IPS-20b (cell line): Measurements from ENCODE around the gene ITGB8.

Source experiments
- H3K27ac ChIP-seq: one replicate; pipeline ENCODE4 v1.5.1; 2013; ENCODE audit warnings: low read length
- H3K27me3 ChIP-seq: 2 replicates; pipeline ENCODE4 v1.6.1; 2013; ENCODE audit warnings: mild to moderate bottlenecking, low read length, inconsistent platforms; ENCODE audit not compliant: insufficient read depth
- H3K36me3 ChIP-seq: 2 replicates; pipeline ENCODE4 v1.6.1; 2013; ENCODE audit warnings: low read depth, mild to moderate bottlenecking, inconsistent platforms, low read length, moderate library complexity; ENCODE audit not compliant: insufficient read depth
- H3K4me1 ChIP-seq: 2 replicates; pipeline ENCODE4 v1.6.1; 2013; ENCODE audit warnings: mild to moderate bottlenecking, control low read depth, inconsistent platforms, low read length, moderate library complexity; ENCODE audit not compliant: insufficient read depth
- H3K4me3 ChIP-seq: 2 replicates; pipeline ENCODE4 v1.5.1; 2013; ENCODE audit warnings: mild to moderate bottlenecking, low read length, inconsistent platforms
- H3K9ac ChIP-seq: 2 replicates; pipeline ENCODE4 v1.6.1; 2013; ENCODE audit warnings: low read depth, mild to moderate bottlenecking, inconsistent platforms, low read length, moderate library complexity
- H3K9me3 ChIP-seq: 2 replicates; pipeline ENCODE4 v1.6.1; 2013; ENCODE audit warnings: mild to moderate bottlenecking, low read depth, low read length, inconsistent platforms; ENCODE audit not compliant: insufficient read depth

The ITGB8 gene

DNA sequence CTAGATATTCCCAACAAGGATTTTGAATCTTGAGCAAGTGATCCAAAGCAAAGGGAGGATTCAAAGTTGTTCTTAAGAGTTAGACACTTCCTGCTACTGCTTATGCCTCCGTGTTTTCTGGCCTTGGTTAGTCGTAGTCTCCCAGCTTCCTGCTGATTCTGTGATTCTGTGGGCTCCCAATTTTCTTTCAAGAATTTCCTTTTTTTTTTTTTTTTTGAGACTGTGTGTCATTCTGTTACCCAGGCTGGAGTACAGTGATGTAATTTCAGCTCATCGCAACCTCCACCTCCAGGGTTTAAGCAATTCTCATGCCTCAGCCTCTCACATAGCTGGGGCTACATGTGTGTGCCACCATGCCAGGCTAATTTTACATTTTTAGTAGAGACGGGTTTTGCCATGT is 4.4 kb upstream of the ITGB8 start:
- peaks cover 8% of the 10 kb centered on the region; the same call in 1 of the 2 replicates for H3K4me1 ChIP-seq
- H3K36me3 ChIP-seq, result no peaks in the 10 kb centered on the region
- no peak overlapping the region for H3K27ac ChIP-seq
- no peak overlapping the region for H3K9ac ChIP-seq
- H3K27me3 ChIP-seq, result no peaks in the 10 kb centered on the region
- H3K9me3 ChIP-seq, result no peaks in the 10 kb centered on the region
- H3K4me3 ChIP-seq, result no peak overlapping the region

DNA sequence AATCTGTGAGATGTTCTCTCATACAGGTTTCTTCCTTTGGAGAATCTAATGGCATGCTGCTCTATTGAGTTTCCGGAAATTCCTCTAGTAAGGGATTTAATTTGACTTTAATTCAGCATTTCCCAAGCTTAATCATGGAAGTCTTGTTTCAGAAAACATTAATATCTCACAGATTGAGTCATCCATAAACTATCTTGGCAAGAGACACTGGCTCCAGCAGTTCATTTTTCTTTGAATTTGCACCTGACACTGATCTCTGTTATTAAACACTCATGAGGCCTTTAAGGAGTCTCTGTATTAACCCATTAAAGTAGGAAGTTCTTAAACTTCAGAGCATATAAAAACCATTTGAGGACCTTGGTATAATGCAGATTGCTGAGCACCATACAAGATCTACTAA is 3.6 kb upstream of the ITGB8 start:
- Histone ChIP-seq H3K9ac (no peak overlapping the region), H3K27ac (no peak overlapping the region), H3K4me1 (peaks cover 10% of the 10 kb centered on the region; the same call in 1 of the 2 replicates), H3K9me3 (no peaks in the 10 kb centered on the region), H3K27me3 (peaks cover 5% of the 10 kb centered on the region), H3K4me3 (no peak overlapping the region), H3K36me3 (no peaks in the 10 kb centered on the region)

DNA sequence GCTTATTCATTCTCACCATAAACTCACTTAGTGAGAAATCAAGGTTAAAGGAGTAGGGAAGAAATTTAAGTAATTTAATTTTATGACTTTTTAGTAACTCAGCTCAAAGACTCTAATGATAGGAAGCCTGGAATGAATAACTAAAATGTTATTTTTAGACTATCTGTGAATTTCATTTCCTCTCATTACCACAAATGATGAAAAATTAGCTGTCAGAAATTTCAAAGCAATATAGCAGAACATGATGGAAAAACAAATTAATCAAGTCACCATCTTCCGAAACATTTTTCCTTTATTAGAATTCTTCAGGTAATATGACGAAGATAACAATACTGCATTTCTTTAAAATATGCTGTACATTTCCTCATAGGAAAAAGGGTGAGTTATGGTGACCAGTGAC is 2.7 kb upstream of the ITGB8 start:
- Histone ChIP-seq H3K9ac (no peak overlapping the region), H3K4me3 (no peak overlapping the region), H3K9me3 (no peaks in the 10 kb centered on the region), H3K27ac (no peak overlapping the region), H3K27me3 (peaks cover 14% of the 10 kb centered on the region), H3K36me3 (no peaks in the 10 kb centered on the region), H3K4me1 (peaks cover 17% of the 10 kb centered on the region; the same call in 1 of the 2 replicates)

DNA sequence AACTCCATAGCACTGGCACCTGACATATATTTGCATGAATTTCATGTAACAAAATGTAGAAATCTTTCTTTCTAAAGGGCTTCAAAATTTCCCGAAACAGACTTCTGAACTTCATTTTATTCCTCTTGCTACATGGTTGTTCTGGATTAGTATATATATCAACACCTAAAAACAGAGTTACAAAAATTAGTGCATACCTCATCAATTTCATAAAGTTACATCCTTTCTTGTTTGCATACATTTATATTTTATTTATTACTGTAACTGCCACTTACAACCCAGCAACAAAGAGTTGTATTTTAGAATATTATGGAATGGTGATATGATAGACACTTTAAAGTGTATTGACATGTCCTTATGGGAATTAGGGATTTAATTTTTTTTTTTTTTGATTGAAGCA is 2.0 kb upstream of the ITGB8 start:
- H3K27ac ChIP-seq, result no peak overlapping the region
- H3K36me3 ChIP-seq, result no peaks in the 10 kb centered on the region
- peak overlapping the region; percentile 90; the same call in 1 of the 2 replicates for H3K9ac ChIP-seq

DNA sequence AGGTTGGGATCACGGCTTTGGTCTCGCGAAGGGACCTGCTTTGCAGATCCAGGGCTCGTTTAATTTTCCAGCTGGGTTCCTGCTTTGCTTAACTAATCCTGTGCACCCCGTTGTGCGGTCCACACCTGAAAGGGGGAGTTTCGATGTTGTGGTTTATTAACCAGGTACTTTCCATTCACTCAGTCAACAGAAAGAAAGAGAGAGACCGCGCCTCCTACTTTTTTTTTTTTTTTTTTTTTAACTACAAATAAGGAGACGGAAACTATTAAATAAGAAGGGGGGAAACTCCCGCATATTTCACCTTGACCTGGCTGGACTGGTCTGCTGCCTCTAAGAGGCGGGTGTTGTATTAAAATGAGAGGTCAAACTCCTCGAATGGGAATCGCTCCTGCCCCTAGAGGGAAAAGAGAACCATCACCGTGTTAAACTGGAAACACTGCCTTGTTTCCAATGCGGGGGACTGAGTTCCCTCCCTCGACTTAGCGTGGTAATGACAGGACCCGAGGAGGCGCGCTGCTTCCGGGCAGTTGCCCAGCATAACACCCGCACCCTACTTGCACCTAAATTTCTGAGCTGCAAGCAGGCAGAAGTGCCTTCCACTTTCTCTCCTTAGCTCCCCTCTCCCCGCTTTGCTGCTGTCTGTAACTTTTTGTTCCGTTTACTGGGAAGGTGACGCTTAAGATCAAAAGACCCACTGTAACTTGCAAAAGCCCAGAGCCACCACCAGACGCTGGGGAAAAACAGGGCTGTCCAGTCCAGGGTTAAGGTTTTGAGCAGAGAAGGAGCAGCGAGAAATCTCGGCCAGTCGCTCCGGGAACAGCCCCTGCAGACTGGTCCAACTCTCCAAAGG is 1.1 kb upstream of the ITGB8 start:
- Histone ChIP-seq H3K4me1 (peaks cover 26% of the 10 kb centered on the region; the same call in 1 of the 2 replicates), H3K27me3 (peaks cover 17% of the 10 kb centered on the region), H3K9me3 (no peaks in the 10 kb centered on the region), H3K27ac (peak overlapping the region; percentile 74), H3K4me3 (peak overlapping the region; percentile 91), H3K9ac (peak overlapping the region; percentile 90), H3K36me3 (no peaks in the 10 kb centered on the region)

More for the DNA sequence above, 2.0 kb upstream of the ITGB8 start:
- Histone ChIP-seq H3K27me3 (peaks cover 17% of the 10 kb centered on the region), H3K9me3 (no peaks in the 10 kb centered on the region), H3K4me1 (peaks cover 23% of the 10 kb centered on the region; the same call in 1 of the 2 replicates), H3K4me3 (peak overlapping the region; percentile 91; the same call in 1 of the 2 replicates)

DNA sequence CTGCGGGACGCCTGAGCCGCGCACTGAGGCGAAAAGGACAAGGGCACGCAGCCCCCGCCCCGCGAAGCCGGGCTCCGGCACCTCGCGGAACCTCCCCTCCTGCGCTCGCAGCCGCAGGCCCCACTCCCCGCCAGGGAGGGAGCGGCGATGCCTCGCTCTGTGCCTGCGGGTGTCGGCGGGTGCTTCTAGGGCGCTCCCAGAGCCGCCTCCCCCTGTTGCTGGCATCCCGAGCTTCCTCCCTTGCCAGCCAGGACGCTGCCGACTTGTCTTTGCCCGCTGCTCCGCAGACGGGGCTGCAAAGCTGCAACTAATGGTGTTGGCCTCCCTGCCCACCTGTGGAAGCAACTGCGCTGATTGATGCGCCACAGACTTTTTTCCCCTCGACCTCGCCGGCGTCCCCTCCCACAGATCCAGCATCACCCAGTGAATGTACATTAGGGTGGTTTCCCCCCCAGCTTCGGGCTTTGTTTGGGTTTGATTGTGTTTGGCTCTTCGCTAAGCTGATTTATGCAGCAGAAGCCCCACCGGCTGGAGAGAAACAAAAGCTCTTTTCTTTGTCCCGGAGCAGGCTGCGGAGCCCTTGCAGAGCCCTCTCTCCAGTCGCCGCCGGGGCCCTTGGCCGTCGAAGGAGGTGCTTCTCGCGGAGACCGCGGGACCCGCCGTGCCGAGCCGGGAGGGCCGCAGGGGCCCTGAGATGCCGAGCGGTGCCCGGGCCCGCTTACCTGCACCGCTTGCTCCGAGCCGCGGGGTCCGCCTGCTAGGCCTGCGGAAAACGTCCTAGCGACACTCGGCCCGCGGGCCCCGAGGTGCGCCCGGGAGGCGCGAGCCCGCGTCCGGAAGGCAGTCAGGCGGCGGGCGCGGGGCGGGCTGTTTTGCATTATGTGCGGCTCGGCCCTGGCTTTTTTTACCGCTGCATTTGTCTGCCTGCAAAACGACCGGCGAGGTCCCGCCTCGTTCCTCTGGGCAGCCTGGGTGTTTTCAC is 519 bp downstream of the ITGB8 start:
- peak overlapping the region; percentile 91 for H3K4me3 ChIP-seq
- peaks cover 17% of the 10 kb centered on the region for H3K27me3 ChIP-seq
- peak overlapping the region; percentile 74 for H3K27ac ChIP-seq
- H3K36me3 ChIP-seq, result no peaks in the 10 kb centered on the region
- H3K9me3 ChIP-seq, result no peaks in the 10 kb centered on the region
- H3K4me1 ChIP-seq, result peaks cover 26% of the 10 kb centered on the region; the same call in 1 of the 2 replicates
- peak overlapping the region; percentile 90 for H3K9ac ChIP-seq

DNA sequence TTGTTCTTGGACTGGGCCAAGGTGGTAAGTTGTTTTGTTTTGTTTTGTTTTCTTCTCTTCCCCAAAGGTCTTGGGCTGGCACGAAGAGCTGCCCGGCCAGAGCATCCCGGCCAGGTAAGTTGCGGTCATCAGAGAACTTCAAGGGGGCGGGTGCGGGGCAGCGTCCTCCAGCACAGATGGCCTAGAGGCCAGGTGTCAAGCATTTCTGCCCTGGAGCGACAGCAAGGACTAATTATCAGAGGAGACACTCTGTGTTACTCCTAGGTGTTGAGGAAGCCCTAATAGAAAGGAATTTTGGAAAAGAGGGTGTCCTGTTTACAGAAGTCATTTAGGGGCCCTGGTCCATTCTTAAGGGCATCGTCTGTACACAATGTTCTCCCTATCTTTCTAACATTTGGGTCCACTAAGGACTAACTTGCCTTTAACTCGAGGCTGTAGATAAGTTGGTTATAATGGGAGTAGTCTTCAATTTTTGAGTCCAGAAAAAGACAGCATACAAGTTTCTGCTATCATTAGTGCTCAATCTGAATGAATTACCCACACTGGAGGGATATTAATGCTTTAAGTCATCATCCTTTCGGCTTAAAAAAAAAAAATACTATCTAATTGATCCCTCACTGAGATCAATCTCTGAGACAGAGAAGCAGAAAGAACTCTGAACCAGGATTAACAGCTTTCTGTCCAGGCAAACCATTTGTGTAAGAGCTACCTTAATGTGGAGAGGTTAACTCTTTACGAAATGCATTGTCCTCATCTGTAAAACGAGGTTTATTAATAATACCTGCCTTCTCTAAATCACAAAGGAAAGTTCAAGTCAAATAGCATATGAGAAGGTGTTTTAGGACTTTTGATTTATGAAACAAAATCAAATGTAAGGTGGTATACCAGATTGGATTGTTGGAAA is 1.5 kb downstream of the ITGB8 start:
- H3K4me1 ChIP-seq, result peaks cover 26% of the 10 kb centered on the region; the same call in 1 of the 2 replicates
- peak overlapping the region; percentile 91 for H3K4me3 ChIP-seq
- no peaks in the 10 kb centered on the region for H3K36me3 ChIP-seq
- H3K27ac ChIP-seq, result peak overlapping the region; percentile 43
- H3K9me3 ChIP-seq, result no peaks in the 10 kb centered on the region
- H3K9ac ChIP-seq, result peak overlapping the region; percentile 90; the same call in 1 of the 2 replicates
- peaks cover 17% of the 10 kb centered on the region for H3K27me3 ChIP-seq

DNA sequence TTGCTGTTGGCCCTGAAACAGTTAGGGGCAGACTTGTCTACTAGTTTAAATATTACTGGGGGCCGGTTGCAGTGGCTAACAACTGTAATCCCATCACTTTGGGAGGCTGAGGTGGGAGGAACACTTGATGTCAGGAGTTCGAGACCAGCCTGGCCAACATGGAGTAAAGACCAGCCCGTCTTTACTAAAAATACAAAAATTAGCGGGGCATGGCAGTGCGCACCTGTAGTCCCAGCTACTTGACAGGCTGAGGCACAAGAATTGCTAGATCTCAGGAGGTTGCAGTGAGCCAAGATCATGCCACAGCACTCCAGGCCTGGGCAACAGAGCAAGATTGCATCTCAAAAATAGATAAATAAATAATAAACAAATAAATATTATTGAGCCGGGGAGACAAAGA is 7.6 kb downstream of the ITGB8 start:
- Histone ChIP-seq H3K27ac (no peak overlapping the region), H3K9me3 (no peaks in the 10 kb centered on the region), H3K36me3 (no peaks in the 10 kb centered on the region), H3K4me1 (peaks cover 29% of the 10 kb centered on the region), H3K27me3 (0 out of 2 replicates have a peak, but pooled peaks cover under 1% of the 10 kb centered on the region), H3K9ac (no peak overlapping the region), H3K4me3 (no peak overlapping the region)

DNA sequence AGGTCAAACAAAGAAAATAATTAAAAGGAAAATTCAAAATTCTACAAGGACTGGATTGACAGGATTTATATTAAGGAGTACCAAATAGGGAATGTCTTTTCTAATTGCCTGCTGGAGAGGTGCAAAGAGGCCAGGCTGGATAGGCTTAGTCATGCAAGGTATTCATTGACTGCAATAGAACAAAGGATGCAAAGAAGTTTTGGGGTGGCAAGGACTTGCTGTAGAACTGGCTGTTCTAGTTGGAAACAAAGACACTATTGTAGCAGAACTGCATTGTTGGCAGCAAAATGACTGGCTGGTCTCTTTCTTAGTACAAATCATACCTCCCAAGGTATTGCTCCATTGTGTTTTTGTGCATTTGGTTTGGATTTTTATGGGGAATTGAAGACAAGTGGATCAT is 10.1 kb downstream of the ITGB8 start:
- Histone ChIP-seq H3K4me3 (no peak overlapping the region), H3K27me3 (no peaks in the 10 kb centered on the region), H3K36me3 (no peaks in the 10 kb centered on the region), H3K27ac (no peak overlapping the region), H3K9me3 (no peaks in the 10 kb centered on the region), H3K9ac (no peak overlapping the region), H3K4me1 (peaks cover 22% of the 10 kb centered on the region)

DNA sequence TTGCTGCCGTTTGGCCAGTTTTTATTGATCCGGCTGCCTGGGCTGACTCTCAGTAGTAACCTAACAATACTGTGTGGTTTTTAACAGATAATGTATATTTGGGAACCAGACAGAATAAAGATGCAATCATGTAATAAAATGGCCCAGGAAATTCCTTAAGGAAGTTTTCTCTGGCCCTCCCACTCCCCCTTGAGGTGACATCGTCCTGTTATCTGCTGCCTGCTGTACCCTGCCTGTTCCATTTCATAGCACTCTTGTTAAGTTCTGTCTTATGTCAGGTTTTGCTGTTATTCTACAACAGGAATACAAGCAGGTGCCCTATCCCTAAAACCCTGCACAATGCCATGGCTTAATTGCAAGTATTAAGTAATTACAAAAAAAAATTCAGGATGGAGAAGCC is 12.5 kb downstream of the ITGB8 start:
- Histone ChIP-seq H3K36me3 (no peaks in the 10 kb centered on the region), H3K27ac (no peak overlapping the region), H3K27me3 (no peaks in the 10 kb centered on the region), H3K4me1 (peaks cover 22% of the 10 kb centered on the region), H3K9ac (no peak overlapping the region), H3K9me3 (no peaks in the 10 kb centered on the region), H3K4me3 (no peak overlapping the region)

DNA sequence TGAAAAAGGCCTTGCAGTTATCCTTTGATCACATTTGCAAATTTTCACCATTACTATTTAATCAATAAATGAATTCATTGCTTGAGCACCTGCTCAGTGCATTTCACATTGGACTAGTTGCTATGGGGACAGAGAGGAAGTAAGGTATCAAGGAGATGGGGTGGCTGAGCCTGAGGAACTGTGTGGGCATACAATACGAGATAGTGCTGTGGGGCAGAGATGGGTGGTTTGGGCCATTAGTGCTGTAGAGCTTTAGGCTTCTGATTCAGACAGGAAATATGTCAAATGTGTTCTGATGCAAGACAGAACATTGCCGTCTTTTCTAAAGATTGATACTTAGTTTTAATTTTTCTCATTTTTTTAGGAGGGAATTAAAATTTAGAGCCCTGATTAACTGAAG is 13.2 kb downstream of the ITGB8 start:
- Histone ChIP-seq H3K4me3 (no peak overlapping the region), H3K27me3 (no peaks in the 10 kb centered on the region), H3K9me3 (no peaks in the 10 kb centered on the region), H3K4me1 (peaks cover 22% of the 10 kb centered on the region), H3K36me3 (no peaks in the 10 kb centered on the region), H3K9ac (no peak overlapping the region), H3K27ac (no peak overlapping the region)
